ENCODE results near the gene CFTR. TPM values are rescaled to one million over a fixed set of nuclear protein-coding genes. Genes with fewer than 3 reads are reported as not detected.

The CFTR gene
- total RNA-seq, 1 donor from 2014 or later: 0.06 TPM

- H3K36me3 ChIP-seq: no peaks in the 10 kb centered on the region
- TF ChIP-seq EZH2phosphoT487 (IDR thresholded peaks at IDR 0.05) (no peak), EZH2 (IDR thresholded peaks at IDR 0.05) (no peak)
- TF ChIP-seq, protein P1, sequence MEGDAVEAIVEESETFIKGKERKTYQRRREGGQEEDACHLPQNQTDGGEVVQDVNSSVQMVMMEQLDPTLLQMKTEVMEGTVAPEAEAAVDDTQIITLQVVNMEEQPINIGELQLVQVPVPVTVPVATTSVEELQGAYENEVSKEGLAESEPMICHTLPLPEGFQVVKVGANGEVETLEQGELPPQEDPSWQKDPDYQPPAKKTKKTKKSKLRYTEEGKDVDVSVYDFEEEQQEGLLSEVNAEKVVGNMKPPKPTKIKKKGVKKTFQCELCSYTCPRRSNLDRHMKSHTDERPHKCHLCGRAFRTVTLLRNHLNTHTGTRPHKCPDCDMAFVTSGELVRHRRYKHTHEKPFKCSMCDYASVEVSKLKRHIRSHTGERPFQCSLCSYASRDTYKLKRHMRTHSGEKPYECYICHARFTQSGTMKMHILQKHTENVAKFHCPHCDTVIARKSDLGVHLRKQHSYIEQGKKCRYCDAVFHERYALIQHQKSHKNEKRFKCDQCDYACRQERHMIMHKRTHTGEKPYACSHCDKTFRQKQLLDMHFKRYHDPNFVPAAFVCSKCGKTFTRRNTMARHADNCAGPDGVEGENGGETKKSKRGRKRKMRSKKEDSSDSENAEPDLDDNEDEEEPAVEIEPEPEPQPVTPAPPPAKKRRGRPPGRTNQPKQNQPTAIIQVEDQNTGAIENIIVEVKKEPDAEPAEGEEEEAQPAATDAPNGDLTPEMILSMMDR (IDR thresholded peaks at IDR 0.05): no peak
- no peak overlapping the region for H3K27ac ChIP-seq
- no peak for DNase-seq (ENCODE audit: low spot score)
- Mint-ChIP-seq H3K4me3 (no peak overlapping the region), H3K4me1 (no peaks in the 10 kb centered on the region), H3K36me3 (no peaks in the 10 kb centered on the region), H3K27me3 (ENCODE audit: insufficient read depth, low read depth) (peaks cover 2% of the 10 kb centered on the region), H3K9me3 (no peaks in the 10 kb centered on the region), H3K27ac (no peak overlapping the region)
- H3K4me3 ChIP-seq: no peak overlapping the region
- no peak overlapping the region for H3K4me2 ChIP-seq
- no peaks in the 10 kb centered on the region for H3F3A ChIP-seq (ENCODE audit: low read depth)
- H3K9ac ChIP-seq: no peak overlapping the region
- H3K79me2 ChIP-seq (ENCODE audit: low read depth): no peaks in the 10 kb centered on the region
- H3K27me3 ChIP-seq: no peaks in the 10 kb centered on the region
- no peak overlapping the region for H2AFZ ChIP-seq (replicated peaks)
- no peaks in the 10 kb centered on the region for H4K20me1 ChIP-seq (ENCODE audit: low read depth)
- no peaks in the 10 kb centered on the region for H3K4me1 ChIP-seq
- H3K9me3 ChIP-seq (ENCODE audit: low read depth): no peaks in the 10 kb centered on the region
These were observed 50.6 kb downstream of the CFTR start for GRCh38 chr7:117530390-117530789.

DNA sequence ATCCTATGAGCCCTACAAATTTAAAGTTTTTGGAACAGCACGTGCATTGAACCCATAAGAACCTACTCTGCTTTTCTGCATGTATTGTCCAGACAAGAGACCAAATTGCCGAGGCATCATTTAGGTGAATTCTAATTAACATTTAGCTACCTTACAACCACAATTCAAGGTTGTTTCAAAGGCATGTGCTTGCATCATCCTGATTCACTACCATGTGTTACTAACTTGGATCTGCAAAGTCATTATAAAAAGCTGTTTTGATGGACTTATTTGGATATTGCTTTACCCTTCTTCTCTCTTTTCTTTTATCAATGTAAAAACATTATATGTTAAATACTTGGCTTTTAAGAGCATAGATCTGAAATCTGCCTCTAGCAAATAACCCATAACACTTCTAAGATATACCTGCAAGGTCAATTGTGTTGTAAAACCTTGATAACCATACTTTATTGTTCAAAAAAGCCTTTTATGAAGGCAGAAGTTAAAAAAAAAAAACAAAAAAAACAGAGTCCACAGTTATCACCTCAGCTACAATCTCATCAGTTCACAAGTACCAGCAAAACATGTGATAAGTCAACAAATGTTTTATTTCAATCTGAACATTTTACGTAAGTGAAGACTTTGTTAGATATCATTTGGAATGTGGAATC, 51.9 kb downstream of the CFTR start:
- Mint-ChIP-seq H3K36me3 (no peaks in the 10 kb centered on the region), H3K9me3 (no peaks in the 10 kb centered on the region), H3K4me1 (no peaks in the 10 kb centered on the region), H3K4me3 (no peak overlapping the region), H3K27ac (no peak overlapping the region), H3K27me3 (ENCODE audit: insufficient read depth, low read depth) (peaks cover 2% of the 10 kb centered on the region)
- H3K79me2 ChIP-seq (ENCODE audit: low read depth): no peaks in the 10 kb centered on the region
- H4K20me1 ChIP-seq (ENCODE audit: low read depth): no peaks in the 10 kb centered on the region
- H3K4me1 ChIP-seq: no peaks in the 10 kb centered on the region
- no peaks in the 10 kb centered on the region for H3F3A ChIP-seq (ENCODE audit: low read depth)
- H3K4me2 ChIP-seq: no peak overlapping the region
- H2AFZ ChIP-seq (replicated peaks): no peak overlapping the region
- H3K9ac ChIP-seq: no peak overlapping the region
- H3K27me3 ChIP-seq: no peaks in the 10 kb centered on the region
- TF ChIP-seq, protein P1 (IDR thresholded peaks at IDR 0.05): no peak
- TF ChIP-seq EZH2phosphoT487 (IDR thresholded peaks at IDR 0.05): no peak
- no peak for TF ChIP-seq EZH2 (IDR thresholded peaks at IDR 0.05)
- no peak overlapping the region for H3K4me3 ChIP-seq
- no peaks in the 10 kb centered on the region for H3K9me3 ChIP-seq (ENCODE audit: low read depth)
- H3K36me3 ChIP-seq: no peaks in the 10 kb centered on the region
- no peak for DNase-seq (ENCODE audit: low spot score)
- no peak overlapping the region for H3K27ac ChIP-seq

GRCh38 chr7:117538053-117538452, 58.2 kb downstream of the CFTR start:
- no peak overlapping the region for H3K4me2 ChIP-seq
- H3F3A ChIP-seq (ENCODE audit: low read depth): no peaks in the 10 kb centered on the region
- peaks cover 2% of the 10 kb centered on the region for H3K27me3 Mint-ChIP-seq (ENCODE audit: insufficient read depth, low read depth)
- TF ChIP-seq EZH2 (IDR thresholded peaks at IDR 0.05) (no peak), EZH2phosphoT487 (IDR thresholded peaks at IDR 0.05) (no peak)
- TF ChIP-seq, protein P1 (IDR thresholded peaks at IDR 0.05): no peak
- H3K9me3 ChIP-seq (ENCODE audit: low read depth): no peaks in the 10 kb centered on the region
- H3K4me1 ChIP-seq: no peaks in the 10 kb centered on the region
- H3K36me3 Mint-ChIP-seq: no peaks in the 10 kb centered on the region
- no peaks in the 10 kb centered on the region for H3K27me3 ChIP-seq
- no peaks in the 10 kb centered on the region for H3K36me3 ChIP-seq
- H3K9me3 Mint-ChIP-seq: no peaks in the 10 kb centered on the region
- no peak overlapping the region for H3K4me3 ChIP-seq
- DNase-seq (ENCODE audit: low spot score): no peak
- no peaks in the 10 kb centered on the region for H3K4me1 Mint-ChIP-seq
- no peak overlapping the region for H3K4me3 Mint-ChIP-seq
- no peak overlapping the region for H3K27ac Mint-ChIP-seq
- H4K20me1 ChIP-seq (ENCODE audit: low read depth): no peaks in the 10 kb centered on the region
- H3K27ac ChIP-seq: no peak overlapping the region
- no peak overlapping the region for H2AFZ ChIP-seq (replicated peaks)
- no peaks in the 10 kb centered on the region for H3K79me2 ChIP-seq (ENCODE audit: low read depth)
- no peak overlapping the region for H3K9ac ChIP-seq

Data from neural progenitor cell (in vitro differentiated cells).